Ascending aorta (tissue), 2 donors: ENCODE measurements around the gene MIEF1. TPM values are rescaled to one million over a fixed set of nuclear protein-coding genes. Genes with fewer than 3 reads are reported as not detected.

Experiments used
- DNase-seq, 2 donors: peaks; one replicate each; pipeline ENCODE4 v3.0.0-alpha.2; 2019; ENCODE audit warnings: low spot score in 2 of 2
- H3K27ac ChIP-seq, 2 donors: fragments of 200-600 bp; sonication (generic); one replicate each; pipeline ENCODE4 v1.5.1; 2016 to 2017; ENCODE audit warnings: mild to moderate bottlenecking in 1 of 2
- H3K27me3 ChIP-seq: fragments of 200-600 bp; sonication (generic); one replicate; pipeline ENCODE4 v1.5.1; 2017
- H3K36me3 ChIP-seq, 2 donors: fragments of 200-600 bp; sonication (generic); one replicate each; pipeline ENCODE4 v1.5.1; 2016
- H3K4me1 ChIP-seq, 2 donors: fragments of 200-600 bp; sonication (generic); one replicate each; pipeline ENCODE4 v1.5.1; 2016 to 2017; ENCODE audit warnings: mild to moderate bottlenecking in 1 of 2
- H3K4me3 ChIP-seq, 2 donors: fragments of 200-600 bp; sonication (generic); one replicate each; pipeline ENCODE4 v1.5.1; 2016 to 2017; ENCODE audit warnings: mild to moderate bottlenecking in 1 of 2
- H3K9me3 ChIP-seq, 2 donors: fragments of 200-600 bp; sonication (generic); one replicate each; pipeline ENCODE4 v1.5.1; 2016
- CTCF ChIP-seq, 3 experiments: fragments of 200-600 bp in 2 of 3; fragments of 450-650 bp in 1 of 3; sonication (generic) in 2 of 3; IDR thresholded peaks; one replicate each; pipeline ENCODE4 v1.5.1; 2016 to 2019; ENCODE audit warnings: antibody characterized with exemption in 3 of 3, mild to moderate bottlenecking in 1 of 3, moderate library complexity in 1 of 3
- intact Hi-C: fragments of 100-400 bp; cut with DNase I; formaldehyde crosslinking; loops from one replicate; pipeline ENCODE4 v1.15.1; 2023
- total RNA-seq: library from RNA; depleted of rRNA; stranded (reverse); fragments of >200 nt; gene quantifications from one replicate; pipeline ENCODE4 v1.1.0, GENCODE V29; 2016

Gene MIEF1
- total RNA-seq, 1 donor from 2014 or later, result 22.5 TPM

- no peaks in the 10 kb centered on the region for H3K4me1 ChIP-seq
- H3K36me3 ChIP-seq, result no peaks in the 10 kb centered on the region
- intact Hi-C loops, result no loop called here
- no peak overlapping the region for H3K27ac ChIP-seq
- no peak for TF ChIP-seq CTCF (IDR thresholded peaks at IDR 0.05)
- H3K9me3 ChIP-seq, result no peaks in the 10 kb centered on the region
- DNase-seq, result no peak
- no peaks in the 10 kb centered on the region for H3K27me3 ChIP-seq
- no peak overlapping the region for H3K4me3 ChIP-seq
Measured at GRCh38 chr22:39563571-39564428, 61.7 kb downstream of the MIEF1 start.

GRCh38 chr22:39565414-39565944 is 63.4 kb downstream of the MIEF1 start:
- Histone ChIP-seq H3K36me3 (no peaks in the 10 kb centered on the region), H3K9me3 (no peaks in the 10 kb centered on the region), H3K27ac (no peak overlapping the region), H3K4me3 (no peak overlapping the region), H3K27me3 (no peaks in the 10 kb centered on the region), H3K4me1 (no peaks in the 10 kb centered on the region)
- no peak for TF ChIP-seq CTCF (IDR thresholded peaks at IDR 0.05)
- no peak for DNase-seq
- intact Hi-C loops, result no loop called here

- no peaks in the 10 kb centered on the region for H3K9me3 ChIP-seq
- no peak for DNase-seq
- no peak overlapping the region for H3K4me3 ChIP-seq
- TF ChIP-seq CTCF (IDR thresholded peaks at IDR 0.05), result no peak
- no peaks in the 10 kb centered on the region for H3K27me3 ChIP-seq
- no peak overlapping the region for H3K27ac ChIP-seq
- intact Hi-C loops, result no loop called here
- H3K4me1 ChIP-seq, result no peaks in the 10 kb centered on the region
- no peaks in the 10 kb centered on the region for H3K36me3 ChIP-seq
Measured at GRCh38 chr22:39567135-39567946, 65.3 kb downstream of the MIEF1 start.

Other genes with a start within 250 kb of the MIEF1 start
- 1,479 TPM for gene RPL3, start 182.7 kb upstream of the MIEF1 start, total RNA-seq
- gene SYNGR1, start 152.3 kb upstream of the MIEF1 start, total RNA-seq, result 2.2 TPM
- 42.9 TPM for gene TAB1, start 102.5 kb upstream of the MIEF1 start, total RNA-seq
- 9.8 TPM for gene MGAT3, start 45.3 kb upstream of the MIEF1 start, total RNA-seq
- gene ATF4, start 18.3 kb downstream of the MIEF1 start, total RNA-seq, result 173 TPM
- gene RPS19BP1, start 30.5 kb downstream of the MIEF1 start, total RNA-seq, result 218 TPM
- not detected for gene CACNA1I, start 68.5 kb downstream of the MIEF1 start, total RNA-seq